K562 (cell line): ENCODE data around the gene WDR90. TPM values are rescaled to one million over a fixed set of nuclear protein-coding genes. Genes with fewer than 3 reads are reported as not detected.
A peak's percentile ranks its signal among the peaks of the same experiment; 100 is the strongest.

ENCODE experiments used
- AFF1 ChIP-seq, 2 experiments: fragments of 450-650 bp; IDR thresholded peaks; 2 replicates each; pipeline ENCODE4 v1.6.1; 2018; ENCODE audit warnings: mild to moderate bottlenecking in 2 of 2, low read depth in 1 of 2; ENCODE audit not compliant: partially characterized antibody in 2 of 2
- ATF3 ChIP-seq, 2 experiments: fragments of 450-650 bp in 1 of 2; sonication (generic) in 1 of 2; formaldehyde crosslinking in 1 of 2; IDR thresholded peaks in 1 of 2; conservative IDR thresholded peaks in 1 of 2; 2 replicates each; pipeline versions ENCODE4 v1.6.1 to v1.8.1; 2016 to 2023; ENCODE audit warnings: mild to moderate bottlenecking in 2 of 2, moderate library complexity in 2 of 2, inconsistent platforms in 1 of 2, missing genetic modification reagents in 1 of 2
- E2F4 ChIP-seq: sonication (generic); formaldehyde crosslinking; IDR thresholded peaks from 2 replicates; pipeline ENCODE4 v1.8.0; 2022; ENCODE audit warnings: mild to moderate bottlenecking, low read depth, missing genetic modification reagents
- GTF2A2 ChIP-seq: IDR thresholded peaks from 2 replicates; pipeline ENCODE4 v1.6.1; 2016; ENCODE audit warnings: mild to moderate bottlenecking, missing genetic modification characterization, missing compliant biosample characterization
- GTF2E2 ChIP-seq: fragments of 200-800 bp; sonication (Bioruptor generic); IDR thresholded peaks from 2 replicates; pipeline ENCODE4 v1.6.1; 2016; ENCODE audit warnings: missing genetic modification characterization, missing compliant biosample characterization
- HNRNPL ChIP-seq: fragments of 200-400 bp; formaldehyde crosslinking; IDR thresholded peaks from 2 replicates; pipeline ENCODE4 v1.6.1; 2017; ENCODE audit warnings: low read depth, mild to moderate bottlenecking, low read length
- MEF2D ChIP-seq: conservative IDR thresholded peaks from 2 replicates; pipeline ENCODE4 v1.6.1; 2016; ENCODE audit warnings: low read depth, missing genetic modification characterization, missing compliant biosample characterization
- MLX ChIP-seq, 2 experiments: fragments of 450-650 bp in 1 of 2; sonication (generic) in 1 of 2; formaldehyde crosslinking; conservative IDR thresholded peaks; 2 replicates each; pipeline versions ENCODE4 v1.4.0 to v1.8.1; 2020 to 2022; ENCODE audit warnings: mild to moderate bottlenecking in 1 of 2, missing genetic modification reagents in 1 of 2
- PATZ1 ChIP-seq: fragments of 250-450 bp; sonication (Bioruptor Pico); IDR thresholded peaks from 2 replicates; pipeline ENCODE4 v1.5.0; 2020; ENCODE audit warnings: mild to moderate bottlenecking, borderline replicate concordance
- PHF21A ChIP-seq: fragments of 450-650 bp; IDR thresholded peaks from 2 replicates; pipeline ENCODE4 v1.6.1; 2017; ENCODE audit warnings: low read depth, borderline replicate concordance
- ZBTB33 ChIP-seq: sonication (generic); formaldehyde crosslinking; IDR thresholded peaks from 2 replicates; pipeline ENCODE4 v1.8.1; 2023; ENCODE audit warnings: mild to moderate bottlenecking, missing genetic modification reagents
- ZNF146 ChIP-seq: IDR thresholded peaks from one replicate; pipeline ENCODE4 v1.6.1; 2018; ENCODE audit warnings: missing compliant biosample characterization; ENCODE audit not compliant: unreplicated experiment
- polyA plus RNA-seq, 8 experiments: library from polyadenylated mRNA; depleted of rRNA in 4 of 8; stranded (reverse) in 5 of 8; unstranded in 3 of 8; fragments of >200 nt; fragmentation: Nextera tagmentation in 2 of 8; fragmentation: Illumina TruSeq in 1 of 8; extraction: Ambion mirVana in 2 of 8; extraction: Trizol in 1 of 8; gene quantifications; 2 replicates each; pipeline versions ENCODE4 v1.2.1 to v1.2.3, GENCODE V29; 2011 to 2014; ENCODE audit warnings: inconsistent platforms in 1 of 8, missing spikeins in 1 of 8
- total RNA-seq, 7 experiments: library from RNA; depleted of rRNA in 6 of 7; stranded (reverse); fragments of >200 nt in 6 of 7; fragmentation: Illumina TruSeq in 2 of 7; extraction: Trizol in 2 of 7; gene quantifications; 2 replicates each; pipeline versions ENCODE4 v1.2.1 to v1.2.3, GENCODE V29; 2011 to 2021; ENCODE audit warnings: low replicate concordance in 1 of 7

The WDR90 gene
- total and polyA plus RNA-seq, 9 of the 15 experiments (the other 6 are each of a cell fraction or from before 2014, with no cell fraction given): 0.44 to 12.6 (median 3.3) TPM

GRCh38 chr16:667780-668518 is 18.8 kb downstream of the WDR90 start, which contains the start of gene RHOT2 (continued):
- TF ChIP-seq AFF1 (IDR thresholded peaks at IDR 0.05; ENCODE audit: low read depth in 1 of 2, partially characterized antibody in 2 of 2) (no peak), GTF2E2 (tag) (peak; percentile 29; the same call in 1 of the 2 replicates), MEF2D (tag) (no peak), PHF21A (no peak), ATF3 (IDR thresholded peaks at IDR 0.05) (no peak), ATF3 (CRISPR knock-in tag; conservative IDR thresholded peaks at IDR 0.05) (no peak), MLX (CRISPR knock-in tag; conservative IDR thresholded peaks at IDR 0.05) (no peak), E2F4 (CRISPR knock-in tag) (no peak), ZBTB33 (CRISPR knock-in tag) (peak; percentile 97), HNRNPL (peak; percentile 77), ZNF146 (CRISPR knock-in tag) (no peak), GTF2A2 (tag) (no peak), PATZ1 (CRISPR knock-in tag) (no peak)
